Endodermal cell (in vitro differentiated cells): ENCODE measurements around the gene HOPX. TPM values are rescaled to one million over a fixed set of nuclear protein-coding genes. Genes with fewer than 3 reads are reported as not detected.

ENCODE experiments used
- DNase-seq: peaks from one replicate; pipeline ENCODE4 v3.0.0-alpha.2; 2017
- H3K27ac ChIP-seq: 2 replicates; pipeline ENCODE4 v1.5.1; 2013; ENCODE audit warnings: mild to moderate bottlenecking, low read depth, low read length, moderate library complexity
- H3K27me3 ChIP-seq: 2 replicates; pipeline ENCODE4 v1.6.1; 2013; ENCODE audit warnings: mild to moderate bottlenecking, low read length, moderate library complexity; ENCODE audit not compliant: insufficient read depth, control insufficient read depth, poor library complexity, severe bottlenecking
- H3K36me3 ChIP-seq: 2 replicates; pipeline ENCODE4 v1.7.0; 2013; ENCODE audit warnings: mild to moderate bottlenecking, low read length, moderate library complexity; ENCODE audit not compliant: control insufficient read depth, insufficient read depth
- H3K4me1 ChIP-seq: one replicate; pipeline ENCODE4 v1.7.0; 2013; ENCODE audit warnings: low read length; ENCODE audit not compliant: control insufficient read depth, insufficient read depth
- H3K4me3 ChIP-seq: 2 replicates; pipeline ENCODE4 v1.5.1; 2013; ENCODE audit warnings: mild to moderate bottlenecking, low read length, moderate library complexity
- H3K9ac ChIP-seq: 2 replicates; pipeline ENCODE4 v1.6.1; 2013; ENCODE audit warnings: mild to moderate bottlenecking, low read length, moderate library complexity; ENCODE audit not compliant: poor library complexity, severe bottlenecking; ENCODE audit errors: extremely low read depth
- H3K9me3 ChIP-seq: 2 replicates; pipeline ENCODE4 v1.6.1; 2013; ENCODE audit warnings: mild to moderate bottlenecking, low read length, moderate library complexity; ENCODE audit not compliant: control insufficient read depth
- H3K27ac Mint-ChIP-seq: 2 replicates; pipeline ENCODE4 v1.8.0; 2020; ENCODE audit warnings: mixed read lengths
- H3K27me3 Mint-ChIP-seq: 2 replicates; pipeline ENCODE4 v1.8.0; 2021; ENCODE audit warnings: mild to moderate bottlenecking, mixed read lengths; ENCODE audit not compliant: insufficient read depth
- H3K36me3 Mint-ChIP-seq: 2 replicates; pipeline ENCODE4 v1.8.0; 2020; ENCODE audit warnings: low read depth, mixed read lengths
- H3K4me1 Mint-ChIP-seq: 2 replicates; pipeline ENCODE4 v1.8.0; 2020; ENCODE audit warnings: mixed read lengths
- H3K4me3 Mint-ChIP-seq: 2 replicates; pipeline ENCODE4 v1.8.0; 2020; ENCODE audit warnings: mild to moderate bottlenecking, moderate library complexity, mixed read lengths
- H3K9me3 Mint-ChIP-seq: 2 replicates; pipeline ENCODE4 v1.8.0; 2020; ENCODE audit warnings: mild to moderate bottlenecking, mixed read lengths
- WGBS, 2 experiments: methylation state at CpG; one replicate each; pipeline versions ENCODE4 v1.1.5 to v1.1.7; 2013; ENCODE audit warnings: missing lambda C conversion rate in 2 of 2, mixed read lengths in 1 of 2; ENCODE audit not compliant: insufficient coverage in 1 of 2, insufficient read length in 1 of 2; 5-methylcytosine and 5-hydroxymethylcytosine counted together
- total RNA-seq, 2 donors: library from RNA; stranded (reverse); fragmentation: NEBNext Ultra II Directional in 1 of 2; extraction: Animal tissue kit (Norgen Biotek cat#: 25700) in 1 of 2; gene quantifications; 2 replicates in 1 of 2; 3 replicates in 1 of 2; pipeline ENCODE4 v1.2.1, GENCODE V29; 2021
- TF ChIP-seq, protein P1 (sequence below): fragments of 200-600 bp; sonication (generic); conservative IDR thresholded peaks from 2 replicates; pipeline ENCODE4 v1.5.0; 2021; ENCODE audit warnings: antibody characterized with exemption, mild to moderate bottlenecking

HOPX gene
- total RNA-seq, 2 donors from 2014 or later: not detected

- H3K9me3 Mint-ChIP-seq: no peaks in the 10 kb centered on the region
- peaks cover 6% of the 10 kb centered on the region for H3K4me1 Mint-ChIP-seq
- Histone ChIP-seq H3K9ac (no peak overlapping the region), H3K27ac (no peak overlapping the region), H3K4me1 (no peaks in the 10 kb centered on the region), H3K36me3 (no peaks in the 10 kb centered on the region), H3K4me3 (peak overlapping the region; percentile 80), H3K27me3 (peaks cover 67% of the 10 kb centered on the region), H3K9me3 (no peaks in the 10 kb centered on the region)
- H3K4me3 Mint-ChIP-seq: peak overlapping the region; percentile 76
- TF ChIP-seq, protein P1, sequence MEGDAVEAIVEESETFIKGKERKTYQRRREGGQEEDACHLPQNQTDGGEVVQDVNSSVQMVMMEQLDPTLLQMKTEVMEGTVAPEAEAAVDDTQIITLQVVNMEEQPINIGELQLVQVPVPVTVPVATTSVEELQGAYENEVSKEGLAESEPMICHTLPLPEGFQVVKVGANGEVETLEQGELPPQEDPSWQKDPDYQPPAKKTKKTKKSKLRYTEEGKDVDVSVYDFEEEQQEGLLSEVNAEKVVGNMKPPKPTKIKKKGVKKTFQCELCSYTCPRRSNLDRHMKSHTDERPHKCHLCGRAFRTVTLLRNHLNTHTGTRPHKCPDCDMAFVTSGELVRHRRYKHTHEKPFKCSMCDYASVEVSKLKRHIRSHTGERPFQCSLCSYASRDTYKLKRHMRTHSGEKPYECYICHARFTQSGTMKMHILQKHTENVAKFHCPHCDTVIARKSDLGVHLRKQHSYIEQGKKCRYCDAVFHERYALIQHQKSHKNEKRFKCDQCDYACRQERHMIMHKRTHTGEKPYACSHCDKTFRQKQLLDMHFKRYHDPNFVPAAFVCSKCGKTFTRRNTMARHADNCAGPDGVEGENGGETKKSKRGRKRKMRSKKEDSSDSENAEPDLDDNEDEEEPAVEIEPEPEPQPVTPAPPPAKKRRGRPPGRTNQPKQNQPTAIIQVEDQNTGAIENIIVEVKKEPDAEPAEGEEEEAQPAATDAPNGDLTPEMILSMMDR: peak; percentile 60
- H3K36me3 Mint-ChIP-seq: no peaks in the 10 kb centered on the region
- WGBS, 2 experiments: 12% methylated on average over 19 of the region's 19 CpGs; no CpG with 5 or more reads in 1 of the 2 experiments
- peaks cover 79% of the 10 kb centered on the region for H3K27me3 Mint-ChIP-seq
- no peak overlapping the region for H3K27ac Mint-ChIP-seq
- peak; percentile 66 for DNase-seq
Measured at GRCh38 chr4:56656346-56656643, 24.8 kb downstream of the HOPX start.

DNA sequence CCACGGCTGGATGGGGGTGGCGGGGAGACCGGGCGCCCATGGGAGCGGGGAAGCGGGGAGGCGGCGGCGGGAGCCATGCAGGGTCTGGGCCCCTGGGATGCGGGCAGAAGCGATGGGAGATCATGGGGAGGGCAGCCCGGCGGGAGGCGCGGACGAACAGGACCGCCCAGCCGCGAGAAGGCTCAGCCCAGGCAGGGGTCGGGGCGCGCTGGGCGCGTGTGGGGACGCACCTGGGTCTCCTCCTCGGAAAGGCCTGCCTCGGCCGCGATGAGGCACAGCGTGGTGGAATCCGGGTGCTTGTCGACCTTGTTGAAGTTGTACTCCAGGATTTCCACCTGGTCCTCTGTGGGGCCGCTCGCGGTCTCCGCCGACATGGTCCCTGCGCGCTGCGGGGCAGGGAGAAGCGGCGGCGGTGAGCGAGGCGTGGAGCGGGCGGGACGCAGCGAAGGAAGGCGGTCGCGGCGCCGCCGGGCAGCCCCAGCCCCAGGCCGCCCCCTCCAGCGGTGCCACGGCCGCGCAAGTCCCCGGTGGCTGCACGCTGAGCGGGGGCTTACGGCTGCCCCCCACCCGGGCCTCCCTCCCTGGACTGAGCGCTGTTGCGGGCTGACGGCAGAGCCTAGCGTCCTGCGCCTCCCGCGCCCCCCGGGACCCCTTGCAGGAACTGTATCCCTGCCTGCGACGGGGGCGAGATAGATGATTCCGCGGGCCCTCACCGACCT, 25.3 kb downstream of the HOPX start:
- Mint-ChIP-seq H3K36me3 (no peaks in the 10 kb centered on the region), H3K9me3 (no peaks in the 10 kb centered on the region), H3K27me3 (peaks cover 83% of the 10 kb centered on the region), H3K4me1 (peaks cover 6% of the 10 kb centered on the region), H3K27ac (no peak overlapping the region), H3K4me3 (peak overlapping the region; percentile 76)
- H3K27ac ChIP-seq: no peak overlapping the region
- peak overlapping the region; percentile 80 for H3K4me3 ChIP-seq
- WGBS, 2 experiments: 0 to 1% methylated on average over 26 to 79 of the region's 79 CpGs
- no peak for DNase-seq
- H3K9me3 ChIP-seq: no peaks in the 10 kb centered on the region
- H3K36me3 ChIP-seq: no peaks in the 10 kb centered on the region
- TF ChIP-seq, protein P1: no peak
- peaks cover 67% of the 10 kb centered on the region for H3K27me3 ChIP-seq
- no peak overlapping the region for H3K9ac ChIP-seq
- no peaks in the 10 kb centered on the region for H3K4me1 ChIP-seq

DNA sequence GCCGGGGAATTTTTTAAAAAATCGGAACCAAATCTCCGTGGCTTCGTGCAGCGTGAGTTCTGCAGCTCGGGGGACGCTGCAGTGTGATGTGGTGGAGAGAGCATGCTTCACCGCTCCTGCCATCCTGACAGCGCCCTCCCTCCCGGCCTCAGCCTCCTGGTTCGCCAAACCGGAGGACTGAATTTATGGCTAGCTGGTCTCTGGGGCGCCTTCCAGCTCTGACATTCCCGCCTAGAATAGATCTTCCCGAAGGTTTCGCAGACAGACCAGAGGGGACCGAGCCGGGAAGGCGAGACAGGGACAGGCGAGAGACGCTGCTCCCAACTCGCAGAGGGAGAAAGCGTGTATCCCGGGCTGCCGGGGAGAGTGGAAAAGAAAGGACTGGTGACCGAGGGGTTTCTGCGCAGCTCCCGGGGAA, 25.9 kb downstream of the HOPX start:
- Histone ChIP-seq H3K27me3 (peaks cover 67% of the 10 kb centered on the region), H3K9ac (no peak overlapping the region), H3K4me1 (no peaks in the 10 kb centered on the region), H3K9me3 (no peaks in the 10 kb centered on the region), H3K36me3 (no peaks in the 10 kb centered on the region), H3K27ac (no peak overlapping the region), H3K4me3 (peak overlapping the region; percentile 80)
- TF ChIP-seq, protein P1: no peak
- Mint-ChIP-seq H3K27ac (no peak overlapping the region), H3K4me3 (peak overlapping the region; percentile 76), H3K9me3 (no peaks in the 10 kb centered on the region), H3K4me1 (peaks cover 6% of the 10 kb centered on the region), H3K36me3 (no peaks in the 10 kb centered on the region), H3K27me3 (peaks cover 84% of the 10 kb centered on the region)
- 2% methylated on average over 21 to 28 of the region's 28 CpGs for WGBS, 2 experiments
- peak; percentile 83 for DNase-seq
